OCI-M1 (cell line): ENCODE data around the gene PAX3.

Source experiments
- DNase-seq: peaks from one replicate; lab custom pipeline; 2025; lab: John Stamatoyannopoulos, UW

Gene PAX3

GRCh38 chr2:222298311-222299150 lies at the start of gene PAX3:
TSS of gene PAX3 (minus strand) at chr2:222298998. CDS start at chr2:222298615, 383 bp downstream.
- DNase-seq: no peak

- no peak for DNase-seq
Measured at GRCh38 chr2:222341331-222341730, 42.5 kb upstream of the PAX3 start.

GRCh38 chr2:222338374-222338773 lies 39.6 kb upstream of the PAX3 start:
- no peak for DNase-seq

GRCh38 chr2:222336931-222337330 lies 38.1 kb upstream of the PAX3 start:
- no peak for DNase-seq

- DNase-seq: no peak
Measured at GRCh38 chr2:222336442-222336841, 37.6 kb upstream of the PAX3 start.

- DNase-seq: no peak
Measured at GRCh38 chr2:222334914-222335313, 36.1 kb upstream of the PAX3 start.

- no peak for DNase-seq
Measured at GRCh38 chr2:222333397-222333796, 34.6 kb upstream of the PAX3 start.

- DNase-seq: no peak
Measured at GRCh38 chr2:222332116-222332515, 33.3 kb upstream of the PAX3 start.

GRCh38 chr2:222330910-222331309 lies 32.1 kb upstream of the PAX3 start:
- no peak for DNase-seq

GRCh38 chr2:222322236-222322635 lies 23.4 kb upstream of the PAX3 start:
- DNase-seq: peak; percentile 63

GRCh38 chr2:222320436-222321395 lies 21.9 kb upstream of the PAX3 start:
- no peak for DNase-seq

- DNase-seq: no peak
Measured at GRCh38 chr2:222319586-222320435, 21.0 kb upstream of the PAX3 start.

GRCh38 chr2:222318712-222319585 lies 20.2 kb upstream of the PAX3 start:
- no peak for DNase-seq

- peak; percentile 79 for DNase-seq
Measured at GRCh38 chr2:222318026-222318711, 19.4 kb upstream of the PAX3 start.

- DNase-seq: peak; percentile 29
Measured at GRCh38 chr2:222315443-222316121, 16.8 kb upstream of the PAX3 start.

GRCh38 chr2:222313816-222314215 lies 15.0 kb upstream of the PAX3 start:
- no peak for DNase-seq

- DNase-seq: no peak
Measured at GRCh38 chr2:222311978-222312738, 13.4 kb upstream of the PAX3 start.

GRCh38 chr2:222311319-222311977 lies 12.7 kb upstream of the PAX3 start:
- no peak for DNase-seq
